ENCODE results near the gene PRR3.
"Not testable (repeated sequence)": the region's sequence is repeated elsewhere in the genome, so short reads cannot be mapped to it uniquely, and the experiment has no call there.

Gene PRR3

DNA sequence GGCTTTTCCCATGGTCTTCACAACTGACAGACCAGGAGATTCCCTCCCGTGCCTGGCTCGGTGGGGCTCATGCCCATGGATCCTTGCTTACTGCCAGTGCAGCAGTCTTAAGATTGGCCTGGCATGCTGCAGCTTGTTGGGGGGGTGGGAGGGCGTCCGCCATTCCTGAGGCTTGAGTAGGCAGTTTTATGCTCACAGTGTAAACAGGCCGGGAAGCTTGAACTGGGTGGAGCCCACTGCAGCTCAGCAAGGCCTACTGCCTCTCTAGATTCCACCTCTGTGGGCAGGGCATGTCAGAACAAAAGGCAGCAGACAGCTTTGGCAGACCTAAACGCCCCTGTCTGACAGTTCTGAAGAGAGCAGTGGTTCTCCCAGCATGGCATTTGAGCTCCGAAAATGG lies 36.0 kb upstream of the PRR3 start:
- H3K4me3 Mint-ChIP-seq, H3K27ac Mint-ChIP-seq, H3K27me3 Mint-ChIP-seq: not testable (repeated sequence)
- Mint-ChIP-seq H3K9me3 (peaks cover 31% of the 10 kb centered on the region), H3K36me3 (ENCODE audit: low read depth) (peaks cover 57% of the 10 kb centered on the region), H3K4me1 (ENCODE audit: low read depth) (peaks cover 74% of the 10 kb centered on the region)

DNA sequence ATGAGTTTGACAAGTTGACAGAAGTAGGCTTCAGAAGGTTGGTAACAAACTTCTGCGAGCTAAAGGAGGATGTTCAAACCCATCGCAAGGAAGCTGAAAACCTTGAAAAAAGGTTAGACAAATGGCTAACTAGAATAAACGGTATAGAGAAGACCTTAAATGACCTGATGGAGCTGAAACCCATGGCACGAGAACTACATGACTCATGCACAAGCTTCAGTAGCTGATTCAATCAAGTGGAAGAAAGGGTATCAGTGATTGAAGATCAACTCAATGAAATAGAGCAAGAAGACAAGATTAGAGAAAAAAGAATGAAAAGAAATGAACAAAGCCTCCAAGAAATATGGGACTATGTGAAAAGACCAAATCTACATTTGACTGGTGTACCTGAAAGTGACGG lies 35.1 kb upstream of the PRR3 start:
- Mint-ChIP-seq H3K4me1 (ENCODE audit: low read depth) (peaks cover 75% of the 10 kb centered on the region), H3K4me3 (peak overlapping the region; percentile 10), H3K9me3 (peaks cover 31% of the 10 kb centered on the region), H3K36me3 (ENCODE audit: low read depth) (peaks cover 61% of the 10 kb centered on the region), H3K27ac (peak overlapping the region; percentile 89)
- not testable (repeated sequence) for H3K27me3 Mint-ChIP-seq

DNA sequence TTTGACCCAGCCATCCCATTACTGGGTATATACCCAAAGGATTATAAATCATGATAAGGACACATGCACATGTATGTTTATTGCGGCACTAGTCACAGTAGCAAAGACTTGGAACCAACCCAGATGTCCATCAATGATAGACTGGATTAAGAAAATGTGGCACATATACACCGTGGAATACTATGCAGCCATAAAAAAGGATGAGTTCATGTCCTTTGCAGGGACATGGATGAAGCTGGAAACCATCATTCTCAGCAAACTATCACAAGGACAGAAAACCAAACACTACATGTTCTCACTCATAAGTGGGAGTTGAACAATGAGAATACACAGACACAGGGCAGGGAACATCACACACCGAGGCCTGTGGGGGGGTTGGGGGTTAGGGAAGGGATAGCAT lies 30.7 kb upstream of the PRR3 start:
- peaks cover 91% of the 10 kb centered on the region for H3K4me1 Mint-ChIP-seq (ENCODE audit: low read depth)
- peak overlapping the region; percentile 72 for H3K27ac Mint-ChIP-seq
- H3K4me3 Mint-ChIP-seq = peak overlapping the region; percentile 42
- peaks cover 31% of the 10 kb centered on the region for H3K9me3 Mint-ChIP-seq
- peaks cover 47% of the 10 kb centered on the region for H3K36me3 Mint-ChIP-seq (ENCODE audit: low read depth)
- H3K27me3 Mint-ChIP-seq = not testable (repeated sequence)

DNA sequence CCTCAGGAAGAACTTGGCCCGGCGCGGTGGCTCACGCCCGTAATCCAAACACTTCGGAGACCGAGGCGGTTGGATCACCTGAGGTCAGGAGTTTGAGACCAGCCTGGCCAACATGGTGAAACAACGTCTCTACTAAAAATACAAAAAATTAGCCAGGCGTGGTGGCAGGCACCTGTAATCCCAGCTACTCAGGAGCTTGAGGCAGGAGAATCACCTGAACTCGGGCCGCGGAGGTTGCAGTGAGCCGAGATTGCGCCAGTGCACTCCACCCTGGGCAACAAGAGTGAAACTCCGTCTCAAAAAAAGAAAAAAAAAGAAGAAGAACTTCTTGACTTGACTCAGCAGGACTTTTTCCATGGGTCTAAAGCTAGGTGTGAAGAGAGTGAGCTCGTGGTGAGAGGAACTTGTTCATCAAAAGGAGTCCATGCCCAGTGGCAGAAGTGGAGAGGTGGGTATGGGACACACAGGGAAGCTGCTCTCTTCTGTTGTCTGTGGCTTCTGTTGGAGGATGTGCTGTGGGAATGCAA lies 27.7 kb upstream of the PRR3 start:
- not testable (repeated sequence) for H3K9me3 Mint-ChIP-seq, H3K27me3 Mint-ChIP-seq
- Mint-ChIP-seq H3K36me3 (ENCODE audit: low read depth) (peaks cover 24% of the 10 kb centered on the region), H3K4me3 (peak overlapping the region; percentile 71), H3K27ac (peak overlapping the region; percentile 99), H3K4me1 (ENCODE audit: low read depth) (peaks cover 83% of the 10 kb centered on the region)

DNA sequence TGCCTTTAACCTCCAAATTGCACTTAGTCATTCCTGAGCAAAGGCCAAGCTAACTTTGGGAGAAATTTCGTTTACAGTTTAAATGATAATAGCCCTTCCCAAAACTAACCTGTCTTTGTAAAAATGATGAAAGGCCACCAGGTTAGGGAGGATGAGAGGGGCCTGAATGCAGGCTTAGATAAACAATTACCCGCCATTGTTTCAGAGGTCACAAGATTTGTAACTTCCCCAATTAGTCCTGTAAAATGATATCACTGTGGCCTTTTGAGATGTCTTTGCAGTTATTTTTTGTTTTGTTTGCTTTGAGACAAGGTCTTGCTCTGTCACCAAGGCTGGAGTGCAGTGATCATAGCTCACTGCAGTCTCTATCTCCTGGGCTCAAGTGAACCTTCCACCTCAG lies 27.1 kb upstream of the PRR3 start:
- Mint-ChIP-seq H3K4me1 (ENCODE audit: low read depth) (peaks cover 77% of the 10 kb centered on the region), H3K4me3 (peak overlapping the region; percentile 71), H3K36me3 (ENCODE audit: low read depth) (peaks cover 18% of the 10 kb centered on the region), H3K27me3 (no peaks in the 10 kb centered on the region), H3K9me3 (peaks cover 2% of the 10 kb centered on the region), H3K27ac (peak overlapping the region; percentile 99)

DNA sequence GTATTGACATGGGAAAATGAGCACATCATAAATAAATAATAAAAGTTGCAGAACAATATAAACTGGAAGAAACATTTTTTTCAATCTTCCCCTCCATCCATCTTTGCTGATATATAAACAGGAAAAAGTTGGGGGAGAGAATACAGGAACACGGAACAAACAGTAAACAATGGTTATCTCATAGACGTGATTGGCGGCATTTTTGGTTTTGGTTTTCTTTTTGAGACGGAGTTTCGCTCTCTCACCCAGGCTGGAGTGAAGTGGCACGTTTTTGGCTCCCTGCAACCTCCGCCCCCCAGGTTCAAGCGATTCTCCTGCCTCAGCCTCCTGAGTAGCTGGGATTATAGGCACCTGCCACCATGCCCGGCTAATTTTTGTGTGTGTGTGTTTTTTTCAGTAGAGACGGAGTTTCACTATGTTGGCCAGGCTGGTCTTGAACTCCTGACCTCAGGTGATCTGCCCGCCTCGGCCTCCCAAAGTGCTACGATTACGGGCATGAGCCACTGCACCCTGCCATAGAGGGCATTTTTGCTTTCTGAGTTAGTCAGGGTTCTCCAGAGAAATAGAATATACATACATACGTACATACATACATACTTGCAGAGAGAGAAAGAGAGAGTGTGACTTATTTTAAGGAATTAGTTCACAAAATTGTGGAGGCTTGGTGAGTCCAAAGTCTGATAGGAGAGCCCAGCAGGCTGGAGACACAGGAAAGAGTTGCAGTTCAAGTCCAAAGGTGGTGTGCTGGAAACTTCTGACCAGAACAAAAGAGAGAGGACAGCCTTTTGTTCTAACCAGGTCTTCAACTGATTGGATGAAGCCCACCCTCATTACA lies 23.4 kb upstream of the PRR3 start:
- Mint-ChIP-seq H3K27me3 (no peaks in the 10 kb centered on the region), H3K36me3 (ENCODE audit: low read depth) (peaks cover 4% of the 10 kb centered on the region), H3K4me3 (no peak overlapping the region), H3K9me3 (no peaks in the 10 kb centered on the region), H3K4me1 (ENCODE audit: low read depth) (peaks cover 46% of the 10 kb centered on the region), H3K27ac (peak overlapping the region; percentile 15)

DNA sequence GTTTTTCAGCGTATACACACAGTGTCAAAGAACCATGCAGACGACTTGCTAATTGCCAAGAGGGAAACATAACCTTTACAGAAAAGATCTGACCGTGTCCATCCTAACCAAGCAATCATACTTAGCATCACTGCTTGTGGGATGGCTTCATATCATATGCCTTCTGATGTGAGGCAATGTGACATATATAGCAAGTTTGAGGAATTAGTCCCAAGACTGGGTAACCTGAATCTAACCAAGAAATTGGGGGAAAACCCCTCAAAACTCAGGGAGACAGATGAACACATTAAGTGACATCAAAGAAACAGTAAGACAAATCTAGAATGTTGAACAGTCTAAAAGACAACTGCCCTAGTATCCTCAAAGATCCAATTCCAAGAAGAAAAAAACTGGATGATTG lies 19.2 kb upstream of the PRR3 start:
- Mint-ChIP-seq H3K27me3 (no peaks in the 10 kb centered on the region), H3K9me3 (no peaks in the 10 kb centered on the region), H3K4me3 (no peak overlapping the region), H3K4me1 (ENCODE audit: low read depth) (peaks cover 22% of the 10 kb centered on the region), H3K36me3 (ENCODE audit: low read depth) (no peaks in the 10 kb centered on the region), H3K27ac (no peak overlapping the region)

DNA sequence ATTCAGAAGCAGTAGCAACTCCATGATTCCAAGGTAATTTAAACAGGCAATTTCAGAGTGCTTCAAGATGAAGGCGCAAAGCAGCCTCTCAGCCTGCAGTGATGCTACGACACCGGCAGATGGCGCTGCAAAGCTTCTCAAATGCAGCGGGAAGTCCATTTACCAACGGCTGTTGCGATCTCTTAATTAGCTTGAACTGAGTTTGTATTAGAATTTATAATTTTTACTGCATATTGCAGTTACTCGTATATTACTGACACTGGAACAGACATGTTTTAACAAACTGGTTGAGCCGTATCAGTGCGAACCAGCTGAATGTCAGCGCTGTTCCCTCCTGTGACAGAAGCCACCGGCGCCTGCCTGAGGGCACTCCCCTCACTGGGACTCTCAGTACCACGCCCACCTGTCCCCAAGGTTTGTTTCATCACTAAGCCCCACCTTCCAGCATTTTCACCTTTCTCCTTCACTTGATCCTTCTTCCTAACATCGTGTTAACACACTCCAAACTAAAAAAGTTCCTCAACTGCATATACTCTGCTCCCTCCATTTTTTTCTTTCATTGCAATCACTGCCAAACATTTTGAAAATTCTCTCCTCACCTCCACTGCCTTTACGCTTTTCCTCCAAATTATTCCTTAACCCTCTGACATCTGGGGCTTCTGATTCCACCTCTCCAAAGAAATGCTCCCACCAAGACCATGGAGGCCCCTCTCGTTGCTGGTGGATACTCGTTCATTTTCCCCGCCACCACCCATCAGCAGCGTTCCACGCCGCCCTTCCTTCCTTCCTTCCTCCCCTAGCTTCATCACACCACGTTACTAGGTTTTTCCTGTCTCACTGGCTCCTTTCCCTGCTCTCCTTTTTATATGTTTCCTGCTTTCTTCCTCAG lies 15.3 kb upstream of the PRR3 start:
- no peaks in the 10 kb centered on the region for H3K27me3 Mint-ChIP-seq
- H3K9me3 Mint-ChIP-seq = no peaks in the 10 kb centered on the region
- peaks cover 18% of the 10 kb centered on the region for H3K36me3 Mint-ChIP-seq (ENCODE audit: low read depth)
- peak overlapping the region; percentile 60 for H3K4me3 Mint-ChIP-seq
- H3K4me1 Mint-ChIP-seq (ENCODE audit: low read depth) = peaks cover 35% of the 10 kb centered on the region
- H3K27ac Mint-ChIP-seq = peak overlapping the region; percentile 78

DNA sequence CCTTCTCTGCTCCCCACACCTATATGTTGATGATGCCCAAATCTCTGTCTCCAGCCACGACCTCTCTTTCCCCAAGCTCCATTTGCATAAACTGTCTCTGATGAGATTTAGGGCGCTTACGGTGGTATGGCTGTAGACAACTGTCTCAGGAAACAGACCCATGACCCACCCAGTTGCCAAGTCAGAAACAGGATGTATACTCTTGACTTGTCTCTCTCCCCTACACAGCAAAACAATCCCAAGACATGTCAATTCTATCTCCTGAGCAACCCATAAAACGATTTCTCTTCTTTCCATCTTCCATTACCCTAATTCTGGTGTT lies 14.7 kb upstream of the PRR3 start:
- Mint-ChIP-seq H3K27me3 (no peaks in the 10 kb centered on the region), H3K27ac (peak overlapping the region; percentile 78), H3K36me3 (ENCODE audit: low read depth) (peaks cover 21% of the 10 kb centered on the region), H3K4me3 (peak overlapping the region; percentile 60), H3K9me3 (no peaks in the 10 kb centered on the region), H3K4me1 (ENCODE audit: low read depth) (peaks cover 35% of the 10 kb centered on the region)

DNA sequence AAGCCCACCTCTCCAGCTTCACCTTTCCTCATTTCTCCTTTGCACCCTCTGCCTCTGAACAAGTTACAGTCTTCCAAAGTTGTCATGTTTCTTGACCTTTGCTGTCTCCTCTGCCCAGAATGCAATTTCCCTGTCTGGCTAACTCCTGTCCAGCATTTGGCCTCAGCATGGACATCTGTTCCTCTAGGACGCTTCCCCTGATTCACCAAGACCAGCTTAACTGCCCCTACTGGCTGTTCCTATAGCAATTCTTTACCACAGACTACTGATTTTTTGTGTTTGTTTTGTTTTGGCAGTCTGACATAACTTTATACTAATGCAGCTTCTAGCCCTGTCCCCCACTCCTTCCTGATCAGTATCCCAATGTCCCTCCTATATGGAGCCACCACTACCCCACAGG lies 14.2 kb upstream of the PRR3 start:
- H3K27ac Mint-ChIP-seq = no peak overlapping the region
- H3K27me3 Mint-ChIP-seq = no peaks in the 10 kb centered on the region
- H3K9me3 Mint-ChIP-seq = no peaks in the 10 kb centered on the region
- peaks cover 32% of the 10 kb centered on the region for H3K4me1 Mint-ChIP-seq (ENCODE audit: low read depth)
- H3K36me3 Mint-ChIP-seq (ENCODE audit: low read depth) = peaks cover 21% of the 10 kb centered on the region
- no peak overlapping the region for H3K4me3 Mint-ChIP-seq

DNA sequence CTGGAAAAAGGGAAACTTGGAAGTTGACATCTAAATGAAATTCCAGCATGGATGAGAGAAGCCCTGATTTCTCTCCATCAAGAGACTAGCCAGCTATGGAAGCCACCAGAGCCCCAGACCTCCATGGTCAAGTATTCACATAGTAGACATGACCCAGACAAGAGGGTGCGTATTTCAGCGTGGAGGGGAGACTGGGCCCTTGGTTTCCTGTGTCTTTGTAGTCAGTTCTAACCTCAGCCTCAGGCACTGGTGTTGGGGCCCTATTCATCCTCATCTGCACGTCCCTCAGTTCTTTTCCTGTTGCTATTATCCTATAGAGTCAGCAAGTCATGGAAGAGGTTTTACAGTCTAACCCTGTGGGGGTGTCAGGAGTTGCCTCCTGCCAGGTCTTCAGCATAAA lies 13.3 kb upstream of the PRR3 start:
- peaks cover 29% of the 10 kb centered on the region for H3K36me3 Mint-ChIP-seq (ENCODE audit: low read depth)
- H3K27ac Mint-ChIP-seq = no peak overlapping the region
- no peaks in the 10 kb centered on the region for H3K9me3 Mint-ChIP-seq
- H3K27me3 Mint-ChIP-seq = no peaks in the 10 kb centered on the region
- H3K4me3 Mint-ChIP-seq = no peak overlapping the region
- peaks cover 32% of the 10 kb centered on the region for H3K4me1 Mint-ChIP-seq (ENCODE audit: low read depth)

DNA sequence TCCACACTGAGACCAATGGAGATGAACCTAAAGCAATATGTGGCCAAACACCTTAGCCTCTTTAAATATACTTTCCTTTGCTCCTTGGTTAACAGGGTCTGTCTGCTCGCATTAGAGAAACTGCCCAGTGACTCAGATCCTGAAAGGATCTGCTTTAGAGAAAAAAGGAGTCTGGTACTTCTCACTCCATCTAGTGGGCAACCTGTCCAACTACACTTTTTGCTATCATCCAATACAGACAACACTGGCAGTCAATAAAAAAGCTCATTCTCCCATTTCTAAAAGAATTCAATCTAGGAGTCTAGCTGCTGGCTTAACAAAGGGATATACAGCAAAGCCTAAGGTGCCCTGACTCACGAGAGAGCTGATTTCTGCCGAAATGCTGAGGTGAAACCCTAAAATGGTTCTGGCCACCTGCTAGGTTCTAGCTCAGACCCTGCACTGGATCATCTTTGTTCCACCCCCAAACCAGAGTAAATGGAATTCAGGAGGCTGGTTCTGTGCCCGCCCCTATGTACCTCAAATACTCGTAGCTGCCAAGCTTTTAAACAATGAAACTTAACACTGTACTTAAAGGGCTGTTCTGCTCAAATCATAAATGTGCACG lies 12.3 kb upstream of the PRR3 start:
- H3K9me3 Mint-ChIP-seq = no peaks in the 10 kb centered on the region
- peaks cover 39% of the 10 kb centered on the region for H3K36me3 Mint-ChIP-seq (ENCODE audit: low read depth)
- no peaks in the 10 kb centered on the region for H3K27me3 Mint-ChIP-seq
- H3K4me3 Mint-ChIP-seq = no peak overlapping the region
- H3K27ac Mint-ChIP-seq = no peak overlapping the region
- peaks cover 32% of the 10 kb centered on the region for H3K4me1 Mint-ChIP-seq (ENCODE audit: low read depth)

DNA sequence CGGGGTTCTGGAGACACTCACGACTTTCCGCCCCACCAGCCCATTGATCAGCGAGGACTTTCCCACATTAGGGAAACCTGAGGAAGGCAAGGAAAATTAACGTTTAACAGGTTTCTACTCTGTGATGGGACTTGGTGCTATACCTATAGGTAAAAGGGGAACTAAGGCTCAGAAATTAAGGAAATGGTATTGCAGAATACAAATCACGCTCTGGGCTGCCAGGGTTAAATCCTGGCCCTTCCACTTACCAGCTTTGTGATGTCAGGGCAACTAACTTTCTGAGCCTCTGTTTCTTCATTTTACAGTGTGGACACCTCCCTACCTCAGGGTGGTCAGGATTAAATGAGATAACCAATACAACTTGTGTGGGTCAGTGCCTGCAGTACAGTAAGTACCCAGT lies 9.6 kb upstream of the PRR3 start:
- peaks cover 65% of the 10 kb centered on the region for H3K36me3 Mint-ChIP-seq (ENCODE audit: low read depth)
- H3K4me1 Mint-ChIP-seq (ENCODE audit: low read depth) = peaks cover 23% of the 10 kb centered on the region
- H3K27me3 Mint-ChIP-seq = no peaks in the 10 kb centered on the region
- no peaks in the 10 kb centered on the region for H3K9me3 Mint-ChIP-seq
- H3K4me3 Mint-ChIP-seq = no peak overlapping the region
- H3K27ac Mint-ChIP-seq = no peak overlapping the region

DNA sequence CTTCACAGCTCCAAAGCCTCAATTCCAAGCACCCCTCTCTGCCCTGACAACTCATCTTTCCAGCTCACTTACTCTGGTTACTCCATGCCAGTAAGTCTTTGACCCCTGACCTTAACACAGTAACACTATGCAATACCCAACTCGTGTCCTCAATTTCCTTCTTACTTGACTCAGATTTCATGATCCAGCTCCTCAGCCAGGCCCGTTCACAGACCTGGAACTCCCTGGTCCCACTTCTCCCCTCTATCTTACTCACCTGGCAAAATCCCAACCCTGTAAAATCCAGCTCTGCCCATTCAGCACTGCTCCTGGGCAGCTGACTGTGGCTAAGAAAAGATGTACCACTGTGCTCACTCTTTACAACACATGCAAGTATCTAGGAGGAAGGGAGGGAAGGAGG lies 8.7 kb upstream of the PRR3 start:
- H3K27ac Mint-ChIP-seq = no peak overlapping the region

DNA sequence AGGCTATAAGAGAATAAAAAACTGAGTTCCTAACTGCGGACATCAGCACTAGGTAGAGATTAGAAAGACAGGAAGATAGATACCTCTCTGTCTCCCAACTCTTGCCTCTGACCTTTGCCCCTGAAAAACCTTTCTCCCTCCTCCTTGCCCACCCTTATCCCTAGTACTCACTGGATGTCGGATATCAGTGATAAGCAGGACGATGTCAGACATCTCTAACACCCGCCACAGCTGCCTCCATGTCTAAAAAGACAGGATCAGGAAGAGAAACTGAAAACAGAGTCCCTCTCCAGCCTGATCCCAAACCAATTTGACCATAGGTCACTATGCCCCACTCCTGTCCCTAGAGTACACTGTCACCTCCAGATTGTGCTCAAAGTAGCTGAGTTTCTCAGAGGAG lies 2.7 kb upstream of the PRR3 start:
- no peaks in the 10 kb centered on the region for H3K9me3 Mint-ChIP-seq
- peak overlapping the region; percentile 98 for H3K4me3 Mint-ChIP-seq
- peaks cover 44% of the 10 kb centered on the region for H3K4me1 Mint-ChIP-seq (ENCODE audit: low read depth)
- peaks cover 68% of the 10 kb centered on the region for H3K36me3 Mint-ChIP-seq (ENCODE audit: low read depth)
- H3K27ac Mint-ChIP-seq = peak overlapping the region; percentile 17
- H3K27me3 Mint-ChIP-seq = no peaks in the 10 kb centered on the region

More for the DNA sequence above, 8.7 kb upstream of the PRR3 start:
- Mint-ChIP-seq H3K4me1 (ENCODE audit: low read depth) (peaks cover 14% of the 10 kb centered on the region), H3K9me3 (no peaks in the 10 kb centered on the region), H3K4me3 (no peak overlapping the region), H3K36me3 (ENCODE audit: low read depth) (peaks cover 73% of the 10 kb centered on the region), H3K27me3 (no peaks in the 10 kb centered on the region)

All from stimulated activated naive CD8-positive, alpha-beta T cell treated with anti-CD3 and anti-CD28 coated beads, Interleukin-15, Interleukin-2, amounts not matched to agents 100 ng/mL and 50 ng/mL, for 24 hours (primary cell).